Right lobe of liver (tissue), 6 donors: ENCODE results near the gene CAMK1. TPM values are rescaled to one million over a fixed set of nuclear protein-coding genes. Genes with fewer than 3 reads are reported as not detected.

Experiments used
- ATAC-seq, 4 donors: fragments of 200-7000 bp; cut with Tn5 transposase; one replicate each; pipeline ENCODE4 v1.9.1; 2020; ENCODE audit warnings: mild to moderate bottlenecking in 4 of 4, moderate library complexity in 4 of 4
- DNase-seq, 3 donors: peaks; one replicate each; pipeline ENCODE4 v3.0.0-alpha.2; 2020
- H3K27ac ChIP-seq, 3 donors: fragments of 200-600 bp; one replicate each; pipeline ENCODE4 v1.8.0; 2022
- H3K27me3 ChIP-seq, 2 donors: fragments of 200-600 bp; one replicate each; pipeline ENCODE4 v1.8.0; 2022
- H3K36me3 ChIP-seq, 4 donors: fragments of 200-600 bp; sonication (generic) in 1 of 4; one replicate each; pipeline versions ENCODE4 v1.5.1 to v1.8.0; 2017 to 2022; ENCODE audit warnings: control low read depth in 1 of 4
- H3K4me1 ChIP-seq, 4 donors: fragments of 200-600 bp; sonication (generic) in 1 of 4; one replicate each; pipeline versions ENCODE4 v1.5.1 to v1.8.0; 2017 to 2022; ENCODE audit warnings: control low read depth in 1 of 4
- H3K4me3 ChIP-seq, 3 donors: fragments of 200-600 bp; one replicate each; pipeline ENCODE4 v1.8.0; 2022
- H3K9me3 ChIP-seq, 4 donors: fragments of 200-600 bp; sonication (generic) in 1 of 4; one replicate each; pipeline versions ENCODE4 v1.5.1 to v1.8.0; 2017 to 2022; ENCODE audit warnings: control low read depth in 1 of 4
- POLR2A ChIP-seq: fragments of 450-650 bp; IDR thresholded peaks from one replicate; pipeline ENCODE4 v1.6.1; 2017; ENCODE audit warnings: antibody characterized with exemption, mild to moderate bottlenecking
- WGBS: methylation state at CpG from one replicate; pipeline ENCODE4 v1.1.6; 2018; ENCODE audit warnings: low coverage, low lambda C conversion rate; ENCODE audit not compliant: insufficient coverage; ENCODE audit errors: missing lambda C conversion rate; 5-methylcytosine and 5-hydroxymethylcytosine counted together
- intact Hi-C, 2 donors: fragments of 100-400 bp; cut with DNase I; formaldehyde crosslinking; loops; one replicate each; pipeline versions ENCODE4 v1.11.2 to v1.14.1; 2022
- total RNA-seq, 6 experiments: library from RNA; depleted of rRNA in 2 of 6; stranded (reverse); fragments of >200 nt in 2 of 6; fragmentation: NEBNext Ultra II Directional in 3 of 6; extraction: Animal tissue kit (Norgen Biotek cat#: 25700) in 3 of 6; gene quantifications; one replicate each; pipeline versions ENCODE4 v1.1.0 to v1.2.4, GENCODE V29; 2016 to 2023
- TF ChIP-seq, protein P1 (sequence below), 4 donors: fragments of 200-600 bp in 3 of 4; fragments of 450-650 bp in 1 of 4; IDR thresholded peaks; one replicate each; pipeline versions ENCODE4 v1.5.1 to v1.8.0; 2016 to 2022; ENCODE audit warnings: antibody characterized with exemption in 4 of 4, mild to moderate bottlenecking in 2 of 4
- donor health status: DM: no; HTN: yes; CAD: no.
- donor health status: DM: no; HTN: no; CAD: no.
- donor health status: DM: no; HTN: no; CAD: no.
- donor health status: DM: no; HTN: yes; CAD: no.
- donor health status: DM: no; HTN: yes; CAD: no.

Gene CAMK1
- total RNA-seq, 6 experiments from 2014 or later = 10.8 to 33.4 (median 24.5) TPM

GRCh38 chr3:9712415-9712814 is 57.3 kb downstream of the CAMK1 start:
- DNase-seq (no peak), ATAC-seq (no peak)
- no peaks in the 10 kb centered on the region for H3K36me3 ChIP-seq
- intact Hi-C loops = no loop called here
- no peaks in the 10 kb centered on the region for H3K27me3 ChIP-seq
- no peaks in the 10 kb centered on the region for H3K9me3 ChIP-seq
- H3K4me1 ChIP-seq = no peaks in the 10 kb centered on the region
- no peak for TF ChIP-seq POLR2A
- TF ChIP-seq, protein P1, sequence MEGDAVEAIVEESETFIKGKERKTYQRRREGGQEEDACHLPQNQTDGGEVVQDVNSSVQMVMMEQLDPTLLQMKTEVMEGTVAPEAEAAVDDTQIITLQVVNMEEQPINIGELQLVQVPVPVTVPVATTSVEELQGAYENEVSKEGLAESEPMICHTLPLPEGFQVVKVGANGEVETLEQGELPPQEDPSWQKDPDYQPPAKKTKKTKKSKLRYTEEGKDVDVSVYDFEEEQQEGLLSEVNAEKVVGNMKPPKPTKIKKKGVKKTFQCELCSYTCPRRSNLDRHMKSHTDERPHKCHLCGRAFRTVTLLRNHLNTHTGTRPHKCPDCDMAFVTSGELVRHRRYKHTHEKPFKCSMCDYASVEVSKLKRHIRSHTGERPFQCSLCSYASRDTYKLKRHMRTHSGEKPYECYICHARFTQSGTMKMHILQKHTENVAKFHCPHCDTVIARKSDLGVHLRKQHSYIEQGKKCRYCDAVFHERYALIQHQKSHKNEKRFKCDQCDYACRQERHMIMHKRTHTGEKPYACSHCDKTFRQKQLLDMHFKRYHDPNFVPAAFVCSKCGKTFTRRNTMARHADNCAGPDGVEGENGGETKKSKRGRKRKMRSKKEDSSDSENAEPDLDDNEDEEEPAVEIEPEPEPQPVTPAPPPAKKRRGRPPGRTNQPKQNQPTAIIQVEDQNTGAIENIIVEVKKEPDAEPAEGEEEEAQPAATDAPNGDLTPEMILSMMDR (IDR thresholded peaks at IDR 0.05) = no peak
- no peak overlapping the region for H3K4me3 ChIP-seq
- WGBS = 76% methylated on average over 2 of the region's 2 CpGs
- no peak overlapping the region for H3K27ac ChIP-seq

GRCh38 chr3:9710174-9710739 is 59.5 kb downstream of the CAMK1 start:
- Histone ChIP-seq H3K27me3 (no peaks in the 10 kb centered on the region), H3K4me1 (no peaks in the 10 kb centered on the region), H3K9me3 (no peaks in the 10 kb centered on the region), H3K4me3 (no peak overlapping the region), H3K27ac (no peak overlapping the region), H3K36me3 (no peaks in the 10 kb centered on the region)
- intact Hi-C loops = no loop called here
- no peak for TF ChIP-seq POLR2A
- TF ChIP-seq, protein P1 (IDR thresholded peaks at IDR 0.05) = no peak
- WGBS = 61% methylated on average over 3 of the region's 3 CpGs
- DNase-seq = no peak
- no peak for ATAC-seq

Other genes starting within 250 kb of the CAMK1 start
- gene LHFPL4, start 216.1 kb downstream of the CAMK1 start, total RNA-seq = under 1 TPM in 1 of 6 experiments, not detected in 5; 0.07 TPM
- gene MTMR14, start 120.4 kb downstream of the CAMK1 start, total RNA-seq = 10 to 100 TPM; 15.8 to 20.0 (median 18.8) TPM
- gene CPNE9, start 66.1 kb downstream of the CAMK1 start, total RNA-seq = not detected
- gene BRPF1, start 38.2 kb downstream of the CAMK1 start, total RNA-seq = 1 to 10 TPM; 3.5 to 5.4 (median 5.1) TPM
- gene OGG1, start 20.0 kb downstream of the CAMK1 start, total RNA-seq = 10 to 100 TPM; 12.3 to 27.8 (median 15.7) TPM
- gene TADA3, start 22.5 kb upstream of the CAMK1 start, total RNA-seq = 10 to 100 TPM; 24.6 to 43.8 (median 28.1) TPM
- 10 to 100 TPM; 42.0 to 80.3 (median 57.3) TPM for gene ARPC4, start 23.1 kb upstream of the CAMK1 start, total RNA-seq
- 10 to 100 TPM in 3 of 6 experiments, 1 to 10 TPM in 3; 4.5 to 11.0 (median 8.6) TPM for gene TTLL3, start 40.3 kb upstream of the CAMK1 start, total RNA-seq
- gene RPUSD3, start 74.1 kb upstream of the CAMK1 start, total RNA-seq = 10 to 100 TPM; 15.8 to 34.6 (median 22.4) TPM
- gene CIDEC, start 110.3 kb upstream of the CAMK1 start, total RNA-seq = 100 to 1,000 TPM in 1 of 6 experiments, 10 to 100 TPM in 1, 1 to 10 TPM in 4; 1.0 to 101 (median 2.7) TPM
- gene JAGN1, start 120.7 kb upstream of the CAMK1 start, total RNA-seq = 10 to 100 TPM; 20.5 to 40.6 (median 26.5) TPM
- 1 to 10 TPM; 1.1 to 4.6 (median 2.2) TPM for gene IL17RE, start 132.9 kb upstream of the CAMK1 start, total RNA-seq
- 10 to 100 TPM; 19.5 to 53.4 (median 40.1) TPM for gene IL17RC, start 147.2 kb upstream of the CAMK1 start, total RNA-seq
- 10 to 100 TPM; 22.4 to 43.5 (median 30.5) TPM for gene CRELD1, start 163.9 kb upstream of the CAMK1 start, total RNA-seq
- under 1 TPM; 0.19 to 0.92 (median 0.35) TPM for gene PRRT3, start 182.5 kb upstream of the CAMK1 start, total RNA-seq
- gene EMC3, start 216.9 kb upstream of the CAMK1 start, total RNA-seq = 10 to 100 TPM; 37.3 to 67.9 (median 51.2) TPM